ENCODE data around the gene ARL4D. TPM values are rescaled to one million over a fixed set of nuclear protein-coding genes. Genes with fewer than 3 reads are reported as not detected.
A peak's percentile ranks its signal among the peaks of the same experiment; 100 is the strongest.
"Not testable (repeated sequence)": the region's sequence is repeated elsewhere in the genome, so short reads cannot be mapped to it uniquely, and the experiment has no call there.

The ARL4D gene
- total and polyA plus RNA-seq, 4 donors, result 10.3 to 37.8 (median 16.4) TPM

DNA sequence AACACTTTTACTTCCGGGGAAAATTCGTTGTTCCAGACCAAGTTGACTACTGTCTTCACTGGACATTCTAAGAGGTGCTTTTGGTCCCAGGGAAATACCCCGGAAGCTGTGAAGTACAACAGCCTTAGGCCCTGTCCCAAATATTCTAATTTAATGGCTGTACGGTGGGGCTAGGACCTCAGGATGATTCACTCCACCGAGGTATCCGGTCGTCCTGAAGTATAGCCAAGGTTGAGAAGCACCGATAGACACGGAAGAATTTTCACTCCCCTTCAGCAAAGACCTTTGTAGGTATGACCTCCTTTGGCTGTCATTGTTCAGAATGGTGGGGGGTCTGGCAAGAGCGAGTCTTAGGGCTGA lies 34.9 kb upstream of the ARL4D start:
- 92 to 96% methylated on average over 10 of the region's 10 CpGs for WGBS, 2 donors
- H3K4me1 ChIP-seq (ENCODE audit: control insufficient read depth in 5 of 5, insufficient read depth in 5 of 5, low read length in 5 of 5), result peaks cover 1 to 32% (median 6%) of the 10 kb centered on the region in 5 donors
- H3K9ac ChIP-seq (ENCODE audit: insufficient read depth in 1 of 2, low read length in 2 of 2), result no peak overlapping the region
- ATAC-seq (ENCODE audit: insufficient read depth, low FRiP score) (no peak), DNase-seq (no peak)
- no peaks in the 10 kb centered on the region for H3K36me3 ChIP-seq (ENCODE audit: control insufficient read depth in 4 of 4, insufficient read depth in 4 of 4, low read length in 4 of 4)
- H3K9me3 ChIP-seq (ENCODE audit: control insufficient read depth in 4 of 4, insufficient read depth in 3 of 4, low read length in 3 of 4), result no peaks in the 10 kb centered on the region
- TF ChIP-seq, protein P1, sequence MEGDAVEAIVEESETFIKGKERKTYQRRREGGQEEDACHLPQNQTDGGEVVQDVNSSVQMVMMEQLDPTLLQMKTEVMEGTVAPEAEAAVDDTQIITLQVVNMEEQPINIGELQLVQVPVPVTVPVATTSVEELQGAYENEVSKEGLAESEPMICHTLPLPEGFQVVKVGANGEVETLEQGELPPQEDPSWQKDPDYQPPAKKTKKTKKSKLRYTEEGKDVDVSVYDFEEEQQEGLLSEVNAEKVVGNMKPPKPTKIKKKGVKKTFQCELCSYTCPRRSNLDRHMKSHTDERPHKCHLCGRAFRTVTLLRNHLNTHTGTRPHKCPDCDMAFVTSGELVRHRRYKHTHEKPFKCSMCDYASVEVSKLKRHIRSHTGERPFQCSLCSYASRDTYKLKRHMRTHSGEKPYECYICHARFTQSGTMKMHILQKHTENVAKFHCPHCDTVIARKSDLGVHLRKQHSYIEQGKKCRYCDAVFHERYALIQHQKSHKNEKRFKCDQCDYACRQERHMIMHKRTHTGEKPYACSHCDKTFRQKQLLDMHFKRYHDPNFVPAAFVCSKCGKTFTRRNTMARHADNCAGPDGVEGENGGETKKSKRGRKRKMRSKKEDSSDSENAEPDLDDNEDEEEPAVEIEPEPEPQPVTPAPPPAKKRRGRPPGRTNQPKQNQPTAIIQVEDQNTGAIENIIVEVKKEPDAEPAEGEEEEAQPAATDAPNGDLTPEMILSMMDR (IDR thresholded peaks at IDR 0.05; ENCODE audit: control extremely low read depth, extremely low read depth), result no peak
- no peak overlapping the region for H3K4me3 ChIP-seq
- H3K27me3 ChIP-seq (ENCODE audit: control insufficient read depth in 3 of 3, insufficient read depth in 3 of 3, low read length in 2 of 3), result no peaks in the 10 kb centered on the region
- H3K27ac ChIP-seq (ENCODE audit: low read depth in 1 of 2, low read length in 1 of 2), result no peak overlapping the region

DNA sequence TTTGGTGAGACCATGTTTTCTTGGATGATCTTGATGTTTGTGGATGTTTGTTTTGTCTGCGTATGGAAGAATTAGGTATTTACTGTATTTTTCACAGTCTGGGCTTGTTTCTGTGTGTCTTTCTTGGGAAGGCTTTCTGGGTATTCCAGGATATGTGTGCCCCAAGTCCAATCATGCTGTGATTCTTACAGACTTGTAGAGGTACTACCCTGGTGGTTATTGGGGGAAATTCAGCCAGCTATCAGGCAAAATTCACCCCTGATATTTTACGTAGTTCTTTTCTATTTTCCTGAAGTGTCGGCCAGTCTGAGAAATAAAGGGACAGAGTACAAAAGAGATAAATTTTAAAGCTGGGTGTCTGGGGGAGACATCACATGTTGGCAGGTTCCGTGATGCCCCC lies 33.4 kb upstream of the ARL4D start:
- WGBS, 2 donors, result 95 to 96% methylated on average over 4 of the region's 4 CpGs
- Histone ChIP-seq H3K9me3 (ENCODE audit: control insufficient read depth in 4 of 4, insufficient read depth in 3 of 4, low read length in 3 of 4) (no peaks in the 10 kb centered on the region), H3K36me3 (ENCODE audit: control insufficient read depth in 4 of 4, insufficient read depth in 4 of 4, low read length in 4 of 4) (no peaks in the 10 kb centered on the region), H3K27me3 (ENCODE audit: control insufficient read depth in 3 of 3, insufficient read depth in 3 of 3, low read length in 2 of 3) (no peaks in the 10 kb centered on the region), H3K4me1 (ENCODE audit: control insufficient read depth in 5 of 5, insufficient read depth in 5 of 5, low read length in 5 of 5) (peaks cover 1 to 29% (median 11%) of the 10 kb centered on the region in 5 donors), H3K9ac (ENCODE audit: insufficient read depth in 1 of 2, low read length in 2 of 2) (no peak overlapping the region), H3K27ac (ENCODE audit: low read depth in 1 of 2, low read length in 1 of 2) (no peak overlapping the region), H3K4me3 (no peak overlapping the region)
- DNase-seq, result no peak
- TF ChIP-seq, protein P1 (IDR thresholded peaks at IDR 0.05; ENCODE audit: control extremely low read depth, extremely low read depth), result no peak
- ATAC-seq (ENCODE audit: insufficient read depth, low FRiP score), result no peak

DNA sequence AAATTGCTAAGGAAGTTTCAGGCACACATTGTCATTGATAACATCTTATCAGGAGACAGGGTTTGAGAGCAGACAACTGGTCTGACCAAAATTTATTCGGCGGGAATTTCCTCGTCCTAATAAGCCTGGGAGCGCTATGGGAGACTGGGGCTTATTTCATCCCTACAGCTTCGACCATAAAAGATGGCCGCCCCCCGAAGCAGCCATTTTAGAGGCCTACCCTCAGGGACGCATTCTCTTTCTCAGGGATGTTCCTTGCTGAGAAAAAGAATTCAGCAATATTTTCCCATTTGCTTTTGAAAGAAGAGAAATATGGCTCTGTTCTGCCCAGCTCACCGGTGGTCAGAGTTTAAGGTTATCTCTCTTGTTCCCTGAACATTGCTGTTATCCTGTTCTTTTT lies 32.9 kb upstream of the ARL4D start:
- H3K9me3 ChIP-seq (ENCODE audit: control insufficient read depth in 4 of 4, insufficient read depth in 3 of 4, low read length in 3 of 4); H3K27me3 ChIP-seq (ENCODE audit: control insufficient read depth in 3 of 3, insufficient read depth in 3 of 3, low read length in 2 of 3); H3K27ac ChIP-seq (ENCODE audit: low read depth in 1 of 2, low read length in 1 of 2); H3K4me3 ChIP-seq; H3K36me3 ChIP-seq (ENCODE audit: control insufficient read depth in 4 of 4, insufficient read depth in 4 of 4, low read length in 4 of 4); ATAC-seq (ENCODE audit: insufficient read depth, low FRiP score); DNase-seq; H3K9ac ChIP-seq (ENCODE audit: insufficient read depth in 1 of 2, low read length in 2 of 2): not testable (repeated sequence)
- peaks cover 1 to 27% (median 11%) of the 10 kb centered on the region in 5 donors for H3K4me1 ChIP-seq (ENCODE audit: control insufficient read depth in 5 of 5, insufficient read depth in 5 of 5, low read length in 5 of 5)
- 94 to 97% methylated on average over 9 of the region's 9 CpGs for WGBS, 2 donors

DNA sequence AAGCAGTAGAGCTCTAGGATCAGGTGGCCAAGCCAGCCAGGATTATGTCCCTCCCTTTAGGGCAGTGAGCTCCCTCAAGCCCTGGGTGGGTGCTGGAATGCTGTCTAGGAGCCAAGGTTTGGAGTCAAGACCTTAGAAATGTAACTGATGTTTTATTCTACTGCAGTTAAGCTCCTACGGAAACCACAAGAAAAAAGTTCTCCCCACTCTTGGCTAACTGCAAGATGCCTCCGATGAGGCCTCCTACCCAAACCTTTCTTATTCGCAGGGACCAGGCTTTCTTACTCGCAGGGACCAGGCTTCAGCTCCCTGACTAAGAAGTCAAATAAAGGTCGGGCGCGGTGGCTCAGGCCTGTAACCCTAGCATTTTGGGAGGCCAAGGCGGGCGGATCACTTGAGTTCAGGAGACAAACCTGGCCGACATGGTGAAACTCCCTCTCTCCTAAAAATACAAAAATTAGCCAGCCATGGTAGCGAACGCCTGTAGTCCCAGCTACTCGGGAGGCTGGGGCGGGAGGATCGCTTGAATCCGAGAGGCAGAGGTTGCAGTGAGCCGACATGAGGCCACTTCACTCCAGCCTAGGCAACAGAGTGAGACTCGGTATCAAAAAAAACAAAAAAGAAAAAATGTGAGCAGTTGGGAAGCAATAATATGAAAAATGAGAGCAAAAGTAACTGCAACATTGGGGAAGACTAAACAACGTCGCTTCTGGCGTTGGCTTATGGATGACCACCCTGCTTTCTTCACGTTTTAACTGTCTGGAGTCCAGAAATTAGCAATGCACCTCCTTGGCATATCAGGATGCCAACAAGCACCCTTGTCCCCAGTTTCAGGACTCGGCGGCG lies 31.7 kb upstream of the ARL4D start:
- no peaks in the 10 kb centered on the region for H3K27me3 ChIP-seq (ENCODE audit: control insufficient read depth in 3 of 3, insufficient read depth in 3 of 3, low read length in 2 of 3)
- peaks cover under 1 to 26% (median 11%) of the 10 kb centered on the region in 5 donors for H3K4me1 ChIP-seq (ENCODE audit: control insufficient read depth in 5 of 5, insufficient read depth in 5 of 5, low read length in 5 of 5)
- no peak for ATAC-seq (ENCODE audit: insufficient read depth, low FRiP score)
- TF ChIP-seq, protein P1 (IDR thresholded peaks at IDR 0.05; ENCODE audit: control extremely low read depth, extremely low read depth), result no peak
- DNase-seq, result peak in 2 of 3 donors; percentile 20 to 60
- no peaks in the 10 kb centered on the region for H3K9me3 ChIP-seq (ENCODE audit: control insufficient read depth in 4 of 4, insufficient read depth in 3 of 4, low read length in 3 of 4)
- peak overlapping the region in 1 of 2 donors; percentile 99 for H3K9ac ChIP-seq (ENCODE audit: insufficient read depth in 1 of 2, low read length in 2 of 2)
- H3K27ac ChIP-seq (ENCODE audit: low read depth in 1 of 2, low read length in 1 of 2), result peak overlapping the region; percentile 86 to 94
- H3K4me3 ChIP-seq, result no peak overlapping the region
- no peaks in the 10 kb centered on the region for H3K36me3 ChIP-seq (ENCODE audit: control insufficient read depth in 4 of 4, insufficient read depth in 4 of 4, low read length in 4 of 4)
- 72 to 82% methylated on average over 25 of the region's 25 CpGs for WGBS, 2 donors

All from lung (tissue), 12 donors.